Measurements from ENCODE around the gene S100A7A. TPM values are rescaled to one million over a fixed set of nuclear protein-coding genes. Genes with fewer than 3 reads are reported as not detected.

The S100A7A gene
- polyA plus RNA-seq, 3 donors = not detected

- TF ChIP-seq, protein P1, sequence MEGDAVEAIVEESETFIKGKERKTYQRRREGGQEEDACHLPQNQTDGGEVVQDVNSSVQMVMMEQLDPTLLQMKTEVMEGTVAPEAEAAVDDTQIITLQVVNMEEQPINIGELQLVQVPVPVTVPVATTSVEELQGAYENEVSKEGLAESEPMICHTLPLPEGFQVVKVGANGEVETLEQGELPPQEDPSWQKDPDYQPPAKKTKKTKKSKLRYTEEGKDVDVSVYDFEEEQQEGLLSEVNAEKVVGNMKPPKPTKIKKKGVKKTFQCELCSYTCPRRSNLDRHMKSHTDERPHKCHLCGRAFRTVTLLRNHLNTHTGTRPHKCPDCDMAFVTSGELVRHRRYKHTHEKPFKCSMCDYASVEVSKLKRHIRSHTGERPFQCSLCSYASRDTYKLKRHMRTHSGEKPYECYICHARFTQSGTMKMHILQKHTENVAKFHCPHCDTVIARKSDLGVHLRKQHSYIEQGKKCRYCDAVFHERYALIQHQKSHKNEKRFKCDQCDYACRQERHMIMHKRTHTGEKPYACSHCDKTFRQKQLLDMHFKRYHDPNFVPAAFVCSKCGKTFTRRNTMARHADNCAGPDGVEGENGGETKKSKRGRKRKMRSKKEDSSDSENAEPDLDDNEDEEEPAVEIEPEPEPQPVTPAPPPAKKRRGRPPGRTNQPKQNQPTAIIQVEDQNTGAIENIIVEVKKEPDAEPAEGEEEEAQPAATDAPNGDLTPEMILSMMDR (IDR thresholded peaks at IDR 0.05) = no peak
- no peak overlapping the region for H3K9ac ChIP-seq (ENCODE audit: insufficient read depth, low read length, poor library complexity, severe bottlenecking)
Measured at GRCh38 chr1:153438599-153438998, 22.3 kb downstream of the S100A7A start.

GRCh38 chr1:153439273-153439672 lies 23.0 kb downstream of the S100A7A start:
- Histone ChIP-seq H3K27ac (ENCODE audit: low read depth in 1 of 2, low read length in 2 of 2) (no peak overlapping the region), H3K4me3 (replicated peaks in 1 of 3; ENCODE audit: low read depth in 2 of 3, low read length in 3 of 3) (no peak overlapping the region), H3K9ac (ENCODE audit: insufficient read depth, low read length, poor library complexity, severe bottlenecking) (no peak overlapping the region), H3K4me2 (replicated peaks; ENCODE audit: extremely low read depth, low read length, poor library complexity, severe bottlenecking) (no peak overlapping the region), H2AFZ (ENCODE audit: insufficient read depth, low read depth, low read length, poor library complexity, severe bottlenecking) (no peak overlapping the region), H4K20me1 (ENCODE audit: insufficient read depth, low read length) (no peaks in the 10 kb centered on the region), H3K9me3 (replicated peaks in 1 of 2; ENCODE audit: control insufficient read depth in 1 of 2, insufficient read depth in 1 of 2, low read length in 2 of 2) (no peaks in the 10 kb centered on the region), H3K4me1 (ENCODE audit: control insufficient read depth in 1 of 2, insufficient read depth in 2 of 2, low read length in 2 of 2) (peaks cover 0 to 9% of the 10 kb centered on the region in 2 donors), H3K36me3 (replicated peaks in 1 of 2; ENCODE audit: control insufficient read depth in 1 of 2, insufficient read depth in 2 of 2, low read length in 2 of 2) (no peaks in the 10 kb centered on the region), H3K79me2 (ENCODE audit: insufficient read depth, low read length) (no peaks in the 10 kb centered on the region), H3K27me3 (ENCODE audit: control insufficient read depth in 2 of 2, insufficient read depth in 2 of 2, low read length in 2 of 2) (no peaks in the 10 kb centered on the region)
- H3K27ac Mint-ChIP-seq = no peak overlapping the region
- no peaks in the 10 kb centered on the region for H3K9me3 Mint-ChIP-seq
- no peaks in the 10 kb centered on the region for H3K36me3 Mint-ChIP-seq
- DNase-seq = no peak
- H3K27me3 Mint-ChIP-seq (ENCODE audit: low read depth in 3 of 3) = peaks cover 2 to 15% (median 8%) of the 10 kb centered on the region in 3 donors
- intact Hi-C loops (cut with micrococcal nuclease) = no loop called here
- H3K4me1 Mint-ChIP-seq = peaks cover 3% of the 10 kb centered on the region
- TF ChIP-seq, protein P1 (IDR thresholded peaks at IDR 0.05) = no peak
- no peak overlapping the region for H3K4me3 Mint-ChIP-seq

More at GRCh38 chr1:153438599-153438998, 22.3 kb downstream of the S100A7A start:
- Mint-ChIP-seq H3K4me3 (no peak overlapping the region), H3K27ac (no peak overlapping the region), H3K36me3 (no peaks in the 10 kb centered on the region), H3K4me1 (peaks cover 3% of the 10 kb centered on the region), H3K27me3 (ENCODE audit: low read depth in 3 of 3) (peaks cover 2 to 15% (median 10%) of the 10 kb centered on the region in 3 donors), H3K9me3 (no peaks in the 10 kb centered on the region)
- H3K27me3 ChIP-seq (ENCODE audit: control insufficient read depth in 2 of 2, insufficient read depth in 2 of 2, low read length in 2 of 2) = no peaks in the 10 kb centered on the region
- DNase-seq = no peak
- H3K79me2 ChIP-seq (ENCODE audit: insufficient read depth, low read length) = no peaks in the 10 kb centered on the region
- H2AFZ ChIP-seq (ENCODE audit: insufficient read depth, low read depth, low read length, poor library complexity, severe bottlenecking) = no peak overlapping the region
- no peaks in the 10 kb centered on the region for H3K36me3 ChIP-seq (replicated peaks in 1 of 2; ENCODE audit: control insufficient read depth in 1 of 2, insufficient read depth in 2 of 2, low read length in 2 of 2)
- intact Hi-C loops (cut with micrococcal nuclease) = no loop called here
- peaks cover 0 to 9% of the 10 kb centered on the region in 2 donors for H3K4me1 ChIP-seq (ENCODE audit: control insufficient read depth in 1 of 2, insufficient read depth in 2 of 2, low read length in 2 of 2)
- no peaks in the 10 kb centered on the region for H4K20me1 ChIP-seq (ENCODE audit: insufficient read depth, low read length)
- no peak overlapping the region for H3K27ac ChIP-seq (ENCODE audit: low read depth in 1 of 2, low read length in 2 of 2)
- no peak overlapping the region for H3K4me2 ChIP-seq (replicated peaks; ENCODE audit: extremely low read depth, low read length, poor library complexity, severe bottlenecking)
- H3K4me3 ChIP-seq (replicated peaks in 1 of 3; ENCODE audit: low read depth in 2 of 3, low read length in 3 of 3) = no peak overlapping the region
- WGBS (ENCODE audit: insufficient coverage) = 94% methylated on average over 4 of the region's 7 CpGs
- no peaks in the 10 kb centered on the region for H3K9me3 ChIP-seq (replicated peaks in 1 of 2; ENCODE audit: control insufficient read depth in 1 of 2, insufficient read depth in 1 of 2, low read length in 2 of 2)

Data from CD14-positive monocyte (primary cell).